Dermis microvascular lymphatic vessel endothelial cell (primary cell): ENCODE data around the gene CHAT. TPM values are rescaled to one million over a fixed set of nuclear protein-coding genes. Genes with fewer than 3 reads are reported as not detected.

Experiments used
- DNase-seq, 2 donors: peaks; one replicate each; pipeline versions ENCODE4 v3.0.0 to v3.0.0-alpha.2; 2010; ENCODE audit warnings: low read depth in 2 of 2
- total RNA-seq: library from RNA; depleted of rRNA; stranded (reverse); fragments of >200 nt; gene quantifications from 2 replicates; pipeline ENCODE4 v1.2.1, GENCODE V29; 2014

CHAT gene
- total RNA-seq, 1 donor from 2014 or later, result not detected

DNA sequence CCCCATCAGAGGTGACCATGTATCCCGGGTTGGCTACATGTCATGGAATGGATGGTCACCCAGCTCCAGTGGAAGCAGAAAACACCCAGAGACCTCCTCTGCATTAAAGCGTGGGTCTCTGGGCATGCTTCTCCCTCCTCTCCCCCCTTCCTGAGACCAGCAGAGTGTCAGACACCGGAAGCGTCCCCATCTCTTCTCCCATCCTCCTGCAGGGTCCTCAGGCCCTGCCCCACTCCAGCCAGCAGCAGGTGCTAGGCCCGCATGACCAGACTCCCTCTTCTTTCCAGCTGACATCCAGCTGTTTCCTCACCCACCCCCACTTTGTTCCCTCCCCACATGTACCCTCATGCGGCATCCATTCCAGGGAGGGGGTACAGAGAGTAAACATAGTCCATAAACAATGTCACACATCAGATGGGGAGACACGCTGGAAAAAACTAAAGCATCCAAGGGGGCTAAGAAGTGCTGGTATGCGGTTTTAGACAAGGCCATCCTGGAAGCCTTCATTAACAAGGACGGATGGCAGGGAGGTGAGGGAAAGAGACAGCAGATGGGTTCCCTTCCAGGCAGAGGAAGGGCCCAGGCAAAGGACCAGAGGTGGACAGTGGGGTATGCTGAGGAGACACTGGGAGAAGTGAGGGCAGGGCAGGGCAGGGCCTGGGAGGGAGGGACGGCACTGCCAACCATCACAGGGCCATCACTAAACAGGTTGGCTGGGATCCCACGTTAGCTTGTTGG, 16.2 kb upstream of the CHAT start:
- no peak for DNase-seq

DNA sequence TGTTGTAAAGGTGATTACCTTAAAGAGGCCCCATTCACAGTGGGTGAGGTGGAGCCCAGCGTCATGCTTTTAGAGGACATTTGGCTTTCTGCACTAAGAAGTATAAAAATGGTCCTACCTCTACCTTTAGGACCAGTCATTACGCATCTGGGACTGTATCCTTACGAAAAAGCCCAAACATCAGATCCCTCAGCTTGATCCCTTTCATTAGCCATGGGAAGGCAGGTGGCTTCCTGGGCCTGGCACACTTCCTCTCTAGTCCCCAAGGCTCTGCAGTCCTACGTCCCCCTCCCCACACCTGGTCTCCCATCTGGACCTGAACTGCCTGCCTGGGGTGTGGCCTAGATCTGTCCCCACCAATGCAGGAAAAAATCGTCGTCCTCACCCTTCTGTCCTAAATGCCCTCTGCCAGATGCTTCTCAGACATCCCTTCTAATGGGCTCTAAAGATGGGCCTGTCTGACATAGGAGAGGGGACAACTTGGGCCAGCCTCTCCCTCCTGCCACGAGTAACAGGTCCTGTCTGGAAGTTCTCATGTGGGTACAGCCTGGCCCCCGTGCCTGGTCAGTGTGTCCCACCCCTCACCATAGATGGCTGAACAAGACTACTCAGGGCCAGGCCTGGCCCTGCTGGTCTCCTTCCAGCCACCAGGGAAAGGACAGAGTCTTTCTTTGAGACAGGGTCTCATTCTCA, 15.5 kb upstream of the CHAT start:
- DNase-seq, result no peak

DNA sequence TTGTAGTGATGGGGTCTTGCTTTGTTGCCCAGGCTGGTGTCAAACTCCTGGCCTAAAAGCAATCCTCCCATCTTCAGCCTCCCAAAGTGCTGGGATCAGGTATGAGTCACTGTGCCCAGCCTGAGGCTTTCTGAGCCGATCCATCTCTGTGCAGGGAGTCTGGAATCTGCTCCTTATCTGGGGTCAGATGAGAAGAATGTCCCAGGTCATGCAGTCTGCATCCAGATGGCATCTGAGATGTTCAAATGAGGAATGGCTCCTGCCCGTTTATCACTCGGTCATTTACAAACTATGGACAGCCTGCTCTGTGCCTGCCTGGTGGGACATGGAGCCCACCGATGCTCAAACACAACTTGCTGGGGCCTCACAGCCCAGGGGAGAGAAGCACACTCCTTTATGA, 14.9 kb upstream of the CHAT start:
- DNase-seq, result no peak

DNA sequence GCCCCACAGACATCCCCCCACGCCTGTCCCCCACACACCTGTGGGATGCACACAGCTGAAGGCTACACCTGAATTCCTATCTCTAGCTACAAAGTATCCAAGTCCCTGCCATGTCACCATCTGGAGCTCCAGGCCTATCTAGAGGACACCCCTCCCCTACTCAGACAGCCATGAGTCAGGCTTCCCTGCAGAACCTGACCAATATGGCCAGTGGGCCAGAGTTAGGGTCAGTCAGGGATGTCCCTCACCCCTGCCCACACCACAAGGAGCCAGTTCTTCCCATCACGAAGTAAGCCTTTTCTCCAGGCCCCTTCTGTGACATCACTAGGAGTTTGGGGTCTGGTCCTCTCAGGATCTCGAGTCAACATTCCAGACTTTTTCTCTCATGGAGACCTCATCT, 14.3 kb upstream of the CHAT start:
- DNase-seq, result no peak

DNA sequence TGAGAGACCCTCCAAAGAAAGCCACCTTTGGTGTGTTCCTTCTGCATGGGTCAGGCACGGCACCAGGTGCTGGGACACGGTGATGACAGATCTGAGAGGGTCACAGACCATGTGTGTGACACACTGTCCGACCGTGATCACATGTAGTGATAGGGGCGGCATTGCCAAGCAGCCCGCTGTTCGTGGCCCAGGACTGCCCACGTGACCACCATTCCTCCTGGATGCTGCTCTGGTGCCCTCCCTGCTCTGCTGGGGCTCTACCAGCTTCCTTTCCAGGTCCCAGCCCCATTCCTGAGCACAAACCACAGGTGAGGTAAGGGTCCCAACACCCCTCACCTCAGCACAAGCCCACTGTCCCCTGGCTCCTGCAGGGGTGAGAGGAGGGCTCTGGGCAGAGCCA, 13.8 kb upstream of the CHAT start:
- no peak for DNase-seq

DNA sequence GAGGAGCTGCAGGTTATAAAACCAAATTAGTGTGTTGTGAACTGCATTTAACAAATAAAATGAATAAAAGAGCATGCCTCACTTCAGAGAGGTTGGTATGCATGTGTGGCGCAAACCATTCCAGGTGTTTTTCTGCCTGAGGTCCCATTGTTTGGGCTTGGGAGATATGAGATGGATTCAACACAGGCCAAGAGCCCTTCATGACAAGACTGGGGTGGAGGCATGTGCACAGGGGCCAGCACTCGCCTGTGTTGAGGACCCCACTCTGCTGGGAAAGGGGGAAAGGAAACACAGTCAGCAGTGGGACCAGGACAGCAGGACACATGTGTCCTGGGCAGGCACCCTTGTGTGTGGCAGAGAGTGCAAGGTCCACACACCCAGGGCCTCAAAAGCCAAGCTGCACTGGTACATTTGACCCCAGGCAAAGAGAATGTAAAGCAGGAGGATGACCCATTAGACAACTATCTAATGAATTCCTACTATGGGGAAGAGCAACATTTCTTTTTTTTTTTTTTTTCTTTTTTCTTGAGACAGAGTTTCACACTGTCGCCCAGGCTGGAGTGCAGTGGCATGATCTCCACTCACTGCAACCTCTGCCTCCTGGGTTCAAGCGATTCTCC, 12.9 kb upstream of the CHAT start:
- DNase-seq, result no peak

DNA sequence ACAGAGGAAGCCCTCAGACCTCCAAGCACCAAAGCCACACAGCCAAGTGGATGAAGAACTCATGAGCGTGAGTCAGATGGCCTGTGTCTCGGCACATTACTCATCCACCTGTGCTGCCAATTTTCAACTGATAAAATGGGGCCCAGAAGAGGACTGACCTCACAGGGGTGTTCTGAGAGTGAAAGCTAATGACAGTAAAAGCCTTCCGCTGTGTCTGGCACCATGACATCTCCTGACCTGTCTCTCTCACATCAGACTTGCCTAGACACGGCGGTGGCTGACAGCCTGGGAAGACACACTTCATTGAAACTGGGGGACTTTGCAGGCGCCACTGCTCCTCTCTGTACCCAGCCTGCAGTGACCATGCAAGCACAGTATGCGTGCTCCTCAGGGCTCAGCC, 12.0 kb upstream of the CHAT start:
- no peak for DNase-seq

DNA sequence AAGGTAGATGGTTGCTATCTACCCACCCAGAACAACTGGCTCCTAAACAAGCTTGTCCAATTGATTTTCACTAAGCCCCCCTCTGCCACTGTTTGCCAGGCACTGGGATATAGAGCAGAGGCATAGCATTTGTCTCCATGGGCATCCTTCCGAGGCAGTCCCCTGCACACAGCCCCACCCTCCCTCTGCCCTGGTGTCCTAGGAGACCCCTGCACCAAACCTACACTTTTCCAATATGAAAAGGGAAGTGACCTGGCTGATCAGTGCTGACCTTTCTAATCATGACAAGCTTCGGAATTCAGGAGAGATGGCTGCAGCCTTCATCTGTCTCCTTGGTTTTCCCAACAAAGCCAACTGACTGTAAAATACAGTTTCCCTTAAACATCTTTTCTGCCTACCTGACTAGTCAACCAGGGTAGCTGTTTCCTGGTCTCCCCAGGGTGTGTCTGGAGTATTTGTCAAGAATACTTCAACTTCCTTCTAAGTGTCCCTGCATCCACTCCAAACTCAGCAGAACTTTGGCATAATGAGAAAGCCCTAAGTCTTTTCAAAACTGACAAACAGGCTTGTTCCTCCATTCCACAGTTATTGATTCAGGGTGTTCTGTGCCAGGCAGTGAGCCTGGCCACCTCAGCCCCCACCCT, 11.3 kb upstream of the CHAT start:
- DNase-seq, result no peak

DNA sequence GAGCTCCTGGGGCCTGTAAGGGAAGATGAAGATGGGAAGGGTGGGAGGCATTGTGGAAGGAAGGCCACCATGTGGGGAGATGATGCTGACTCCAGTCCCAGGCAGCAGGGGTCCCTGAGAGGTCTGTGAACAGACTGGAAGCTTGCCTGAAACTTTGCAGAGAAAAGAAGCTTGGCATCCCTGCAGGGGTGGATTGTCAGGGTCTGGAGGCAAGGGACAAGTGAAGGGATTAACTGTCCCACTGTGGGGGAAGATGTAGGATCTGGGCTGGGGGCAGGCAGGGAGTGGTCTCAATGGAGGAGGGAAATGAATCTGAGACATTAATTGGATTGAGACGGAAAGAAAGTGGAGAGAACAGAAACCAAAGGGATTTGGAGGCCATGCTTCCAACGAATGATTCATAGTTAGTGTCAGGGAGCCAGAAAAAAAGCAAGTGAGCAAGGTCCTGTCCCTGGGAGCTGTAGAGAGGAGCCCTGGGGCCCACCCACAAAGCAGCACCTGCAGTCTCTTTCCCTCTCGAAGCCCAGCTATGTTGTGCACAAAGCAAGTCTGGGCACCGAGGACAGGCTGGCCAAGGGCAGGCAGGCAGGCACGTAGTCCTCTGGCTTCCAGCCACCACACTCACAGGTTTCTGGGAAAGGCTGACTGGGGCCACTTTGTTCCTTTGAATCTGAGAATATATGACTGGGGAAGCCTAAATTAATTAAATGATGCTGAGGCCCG, 8.5 kb upstream of the CHAT start:
- no peak for DNase-seq

DNA sequence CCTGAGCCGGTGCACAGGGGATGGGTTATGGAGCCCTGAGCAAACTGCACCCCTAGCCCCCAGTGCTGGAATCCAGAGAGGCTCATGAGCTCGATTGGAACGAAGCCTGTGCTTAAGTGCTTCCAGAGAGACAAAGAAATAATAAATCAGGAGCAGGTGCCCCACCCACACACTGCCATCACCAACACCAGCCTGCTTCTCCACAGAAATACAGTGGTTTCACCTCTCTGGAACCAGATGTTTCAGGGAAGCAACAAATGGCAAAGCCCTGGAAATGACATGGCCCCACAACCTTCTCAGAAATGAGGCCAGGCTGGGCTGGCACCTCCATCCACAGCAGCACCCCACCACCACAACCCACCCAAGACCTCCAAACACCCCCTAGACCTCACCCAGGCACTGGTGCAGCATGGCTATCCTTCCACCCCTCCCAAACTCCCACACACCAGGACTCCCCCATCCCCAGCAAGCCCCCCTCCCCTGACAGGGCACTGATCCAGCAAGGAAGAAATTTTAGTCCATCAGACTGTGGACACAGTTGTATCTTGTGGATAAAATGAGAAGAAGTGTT, 7.8 kb upstream of the CHAT start:
- no peak for DNase-seq

DNA sequence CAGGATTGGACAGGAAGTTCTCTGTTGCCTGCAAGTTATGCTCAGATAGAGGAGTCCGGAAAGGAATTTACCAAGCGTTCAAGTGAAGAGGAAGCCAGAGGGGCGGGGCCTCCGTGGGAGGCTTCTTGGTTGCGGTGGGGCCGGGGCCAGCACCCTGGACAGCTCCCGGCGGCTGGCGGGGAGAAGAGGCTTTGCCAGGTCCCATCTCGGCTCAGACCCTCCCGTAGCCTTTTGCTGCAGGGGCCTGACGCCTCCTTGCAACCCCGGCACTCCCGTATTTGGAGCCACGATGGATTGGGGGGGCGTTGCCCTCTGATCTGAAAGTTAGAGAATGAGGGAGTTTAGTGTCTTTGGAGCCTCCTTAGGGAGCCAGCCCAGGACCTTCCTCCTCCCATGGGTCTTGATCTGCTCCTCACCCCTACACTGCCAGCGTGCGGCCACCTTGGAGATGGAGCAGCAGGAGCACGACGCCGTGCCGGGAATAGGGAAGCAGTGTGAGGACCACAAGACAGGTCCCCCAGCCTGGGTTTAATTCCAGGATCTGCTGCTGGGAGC, 6.8 kb upstream of the CHAT start:
- peak; percentile 11 to 70 for DNase-seq

DNA sequence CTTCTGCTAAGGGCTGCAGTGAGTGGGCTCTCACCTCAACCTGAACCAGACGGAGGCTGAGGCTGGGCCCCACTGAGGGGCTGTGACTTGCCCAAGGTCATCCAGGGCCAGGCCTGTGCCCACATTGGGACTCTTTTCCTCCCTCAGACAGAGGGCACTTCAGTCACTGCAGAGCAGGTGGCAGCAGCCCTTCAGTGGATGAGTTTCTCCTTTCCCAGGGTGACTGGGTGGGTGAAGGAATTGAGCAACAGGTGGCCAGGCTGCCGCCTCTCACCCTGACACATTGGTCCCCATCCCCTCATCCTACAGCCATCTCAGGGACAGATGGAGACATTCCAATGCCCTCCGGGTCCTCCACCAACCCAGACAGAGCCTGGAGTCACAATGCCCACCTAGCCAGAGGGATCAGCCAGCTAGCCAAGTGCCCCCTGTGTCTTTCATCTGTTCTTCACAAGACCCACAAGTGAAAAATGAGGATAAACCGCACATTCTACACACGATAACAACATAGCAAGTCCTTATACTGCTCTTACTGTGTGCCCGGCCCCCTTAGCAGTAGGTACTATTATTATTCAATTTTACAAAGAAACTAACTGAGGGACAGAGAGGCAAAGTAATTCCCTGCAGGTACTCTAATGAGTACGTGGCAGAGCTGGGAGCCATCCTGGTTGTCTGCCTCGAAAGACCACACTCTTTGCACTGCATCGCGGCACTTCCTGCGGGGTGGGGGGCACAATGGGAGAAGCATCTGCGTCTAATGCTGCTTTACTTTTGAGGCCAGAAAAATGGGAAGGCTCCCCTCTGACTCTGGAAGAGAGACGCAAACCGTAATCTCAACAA, 5.5 kb upstream of the CHAT start:
- no peak for DNase-seq

DNA sequence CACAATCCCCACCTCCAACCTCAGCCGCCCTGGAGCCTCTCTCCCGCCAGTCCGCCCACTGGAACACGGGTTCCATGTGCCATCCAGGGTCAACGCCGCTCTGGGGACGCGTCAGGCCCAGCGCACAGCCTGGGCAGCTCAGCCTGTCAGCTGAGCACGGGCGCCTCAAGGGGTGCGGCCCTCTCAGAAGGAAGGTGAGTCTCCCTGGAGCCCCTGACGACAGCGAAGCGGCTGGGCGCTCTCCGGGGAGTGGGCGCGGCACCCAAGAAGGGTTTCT, 4.9 kb upstream of the CHAT start:
- DNase-seq, result no peak

DNA sequence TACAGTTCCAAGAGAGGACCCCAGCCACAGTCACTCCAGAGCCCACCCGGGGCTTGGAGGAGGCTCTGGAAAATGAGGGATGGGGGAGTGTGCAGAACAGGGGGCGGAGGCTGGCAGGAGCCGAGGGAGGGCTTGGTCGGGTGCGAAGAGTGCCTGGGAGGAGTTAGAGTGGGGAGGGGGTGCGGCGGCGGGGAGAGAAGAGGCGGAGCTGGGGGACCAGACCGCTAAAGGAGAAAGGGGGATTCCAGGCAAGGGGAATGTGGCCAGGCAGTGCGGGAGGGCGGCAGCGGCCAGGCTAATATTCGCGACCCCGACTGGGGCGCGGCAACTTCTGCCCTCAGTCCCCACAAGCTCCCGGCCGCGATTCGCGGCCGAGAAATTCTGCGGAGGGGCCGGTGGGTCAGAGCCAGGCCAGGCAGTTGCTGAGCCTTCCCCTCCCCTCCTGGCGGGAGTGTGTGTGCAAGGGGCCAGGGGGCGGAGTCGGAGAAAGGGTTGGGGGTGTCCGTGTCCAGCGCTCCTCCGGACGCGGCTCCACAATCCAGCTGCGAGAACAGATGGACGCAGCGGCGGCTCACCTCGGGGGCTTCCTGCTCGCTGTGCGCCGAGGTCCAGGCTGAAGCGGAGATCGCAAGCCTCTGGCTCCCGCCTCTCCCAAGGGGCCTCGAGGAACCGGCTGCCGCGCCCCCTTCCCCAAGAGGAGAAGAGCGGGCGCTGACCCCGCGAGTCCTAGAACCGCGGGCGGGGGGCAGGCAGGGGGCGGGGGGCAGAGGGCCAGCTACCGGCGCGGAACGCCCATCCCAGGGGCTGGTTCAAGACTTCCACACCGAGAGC, 4.3 kb upstream of the CHAT start:
- DNase-seq, result no peak

DNA sequence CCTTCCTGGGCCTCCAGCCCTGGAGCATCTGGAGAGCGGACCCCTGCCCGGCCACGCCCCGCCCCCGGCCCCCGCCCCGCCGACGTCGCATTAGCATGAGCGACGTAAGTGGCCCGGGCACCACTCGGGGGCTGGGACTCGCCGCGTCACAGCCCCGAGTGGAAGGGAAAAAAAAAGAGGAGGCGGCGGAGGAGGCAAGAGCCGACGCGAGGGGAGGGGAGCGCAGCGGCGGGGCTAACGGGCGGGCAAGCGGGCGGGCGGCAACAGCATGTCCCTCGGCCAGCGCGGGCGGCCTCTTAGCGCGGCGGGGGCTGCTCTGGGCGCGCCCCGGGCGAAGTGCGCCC, 3.8 kb upstream of the CHAT start, which contains the start of gene SLC18A3:
Gene SLC18A3, plus strand, starts transcription at position 197 of the 344 bp plus-strand sequence. CDS start 431 bp downstream, outside the sequence.
- DNase-seq, result no peak

DNA sequence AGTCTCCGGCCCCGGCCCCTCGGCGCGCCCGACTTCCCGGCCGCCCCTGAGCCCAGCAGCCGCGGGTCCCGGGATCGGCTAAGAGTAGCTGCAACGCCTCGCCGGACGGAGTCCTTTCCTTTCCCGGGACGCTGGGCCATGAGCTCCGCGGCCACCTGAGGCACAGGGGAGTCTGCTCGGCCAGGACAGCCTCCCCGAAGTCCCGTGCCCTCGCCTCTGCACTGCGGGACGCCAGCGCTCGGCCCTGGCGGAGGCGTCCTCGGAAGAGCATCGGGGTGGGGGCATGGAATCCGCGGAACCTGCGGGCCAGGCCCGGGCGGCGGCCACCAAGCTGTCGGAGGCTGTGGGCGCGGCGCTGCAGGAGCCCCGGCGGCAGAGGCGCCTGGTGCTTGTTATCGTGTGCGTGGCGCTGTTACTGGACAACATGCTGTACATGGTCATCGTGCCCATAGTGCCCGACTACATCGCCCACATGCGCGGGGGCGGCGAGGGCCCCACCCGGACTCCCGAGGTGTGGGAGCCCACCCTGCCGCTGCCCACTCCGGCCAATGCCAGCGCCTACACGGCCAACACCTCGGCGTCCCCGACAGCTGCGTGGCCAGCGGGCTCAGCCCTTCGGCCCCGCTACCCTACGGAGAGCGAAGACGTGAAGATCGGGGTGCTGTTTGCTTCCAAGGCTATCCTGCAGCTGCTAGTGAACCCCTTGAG, 3.2 kb upstream of the CHAT start:
- DNase-seq, result no peak

DNA sequence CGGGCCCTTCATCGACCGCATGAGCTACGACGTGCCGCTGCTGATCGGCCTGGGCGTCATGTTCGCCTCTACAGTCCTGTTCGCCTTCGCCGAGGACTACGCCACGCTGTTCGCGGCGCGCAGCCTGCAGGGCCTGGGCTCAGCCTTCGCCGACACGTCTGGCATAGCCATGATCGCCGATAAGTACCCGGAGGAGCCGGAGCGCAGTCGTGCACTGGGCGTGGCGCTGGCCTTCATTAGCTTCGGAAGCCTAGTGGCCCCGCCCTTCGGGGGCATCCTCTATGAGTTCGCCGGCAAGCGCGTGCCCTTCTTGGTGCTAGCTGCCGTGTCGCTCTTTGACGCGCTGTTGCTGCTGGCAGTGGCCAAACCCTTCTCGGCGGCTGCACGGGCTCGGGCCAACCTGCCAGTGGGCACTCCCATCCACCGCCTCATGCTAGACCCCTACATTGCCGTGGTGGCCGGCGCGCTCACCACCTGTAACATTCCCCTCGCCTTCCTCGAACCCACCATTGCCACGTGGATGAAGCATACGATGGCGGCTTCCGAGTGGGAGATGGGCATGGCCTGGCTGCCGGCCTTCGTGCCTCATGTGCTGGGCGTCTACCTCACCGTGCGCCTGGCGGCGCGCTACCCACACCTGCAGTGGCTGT, 2.5 kb upstream of the CHAT start:
- no peak for DNase-seq

DNA sequence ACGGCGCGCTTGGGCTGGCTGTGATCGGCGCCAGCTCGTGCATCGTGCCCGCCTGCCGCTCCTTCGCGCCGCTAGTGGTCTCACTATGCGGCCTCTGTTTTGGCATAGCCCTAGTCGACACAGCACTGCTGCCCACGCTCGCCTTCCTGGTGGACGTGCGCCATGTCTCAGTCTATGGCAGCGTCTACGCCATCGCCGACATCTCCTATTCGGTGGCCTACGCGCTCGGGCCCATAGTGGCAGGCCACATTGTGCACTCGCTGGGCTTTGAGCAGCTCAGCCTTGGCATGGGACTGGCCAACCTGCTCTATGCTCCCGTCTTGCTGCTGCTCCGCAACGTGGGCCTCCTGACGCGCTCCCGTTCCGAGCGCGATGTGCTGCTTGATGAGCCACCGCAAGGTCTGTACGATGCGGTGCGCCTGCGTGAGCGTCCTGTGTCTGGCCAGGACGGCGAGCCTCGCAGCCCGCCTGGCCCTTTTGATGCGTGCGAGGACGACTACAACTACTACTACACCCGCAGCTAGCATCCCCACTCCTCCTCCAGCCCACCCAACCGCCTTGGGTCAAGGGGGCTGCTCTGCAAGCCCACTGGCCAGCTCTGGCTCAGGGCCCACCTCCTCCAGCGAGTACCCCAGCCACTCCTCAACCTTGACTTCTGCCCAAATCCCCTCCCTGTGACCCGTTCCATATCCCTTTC, 1.9 kb upstream of the CHAT start:
- DNase-seq, result no peak
